HT1080 (cell line): Measurements from ENCODE around the gene WDPCP. TPM values are rescaled to one million over a fixed set of nuclear protein-coding genes. Genes with fewer than 3 reads are reported as not detected.
"Not testable (repeated sequence)": the region's sequence is repeated elsewhere in the genome, so short reads cannot be mapped to it uniquely, and the experiment has no call there.

Experiments
- DNase-seq: peaks from one replicate; pipeline ENCODE4 v3.0.0-alpha.2; 2015; ENCODE audit warnings: low read depth
- total RNA-seq: library from RNA; depleted of rRNA; stranded (reverse); fragments of >200 nt; shearing (Covaris generic); gene quantifications from 2 replicates; pipeline ENCODE4 v1.2.3, GENCODE V29; 2014

WDPCP gene
- total RNA-seq, 1 experiment from 2014 or later, result 5.8 TPM

DNA sequence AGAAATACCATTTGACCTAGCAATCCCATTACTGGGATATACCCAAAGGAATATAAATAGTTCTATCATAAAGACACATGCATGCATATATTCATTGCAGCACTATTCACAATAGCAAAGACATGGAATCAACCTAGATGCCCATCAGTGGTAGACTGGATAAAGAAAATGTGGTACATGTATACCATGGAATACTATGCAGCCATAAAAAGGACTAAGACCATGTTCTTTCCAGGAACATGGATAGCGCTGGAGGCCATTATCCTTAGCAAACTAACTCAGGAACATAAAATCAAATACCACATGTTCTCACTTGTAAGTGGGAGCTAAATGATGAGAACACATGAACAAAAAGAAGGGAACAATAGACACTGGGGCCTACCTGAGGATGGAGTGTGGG, 119.0 kb downstream of the WDPCP start:
- not testable (repeated sequence) for DNase-seq

DNA sequence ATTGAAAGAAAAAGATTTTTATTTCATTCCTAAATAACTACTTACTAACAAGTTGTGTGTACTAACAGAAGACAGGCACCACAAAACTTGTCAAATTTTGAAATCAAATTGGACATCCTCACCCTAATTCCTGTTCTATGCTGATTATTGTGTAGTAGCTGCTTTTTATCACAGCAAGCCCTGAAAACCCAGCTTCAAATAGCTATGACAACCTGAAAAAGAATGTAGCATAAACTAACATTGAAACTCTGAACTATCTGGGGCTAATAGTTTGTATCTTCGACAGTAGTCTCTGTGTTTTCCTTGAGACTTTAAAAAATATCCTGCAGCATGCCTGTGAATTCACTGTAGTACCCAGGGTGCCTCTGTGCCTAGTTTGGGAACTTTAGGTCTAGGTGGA, 122.6 kb downstream of the WDPCP start:
- no peak for DNase-seq

DNA sequence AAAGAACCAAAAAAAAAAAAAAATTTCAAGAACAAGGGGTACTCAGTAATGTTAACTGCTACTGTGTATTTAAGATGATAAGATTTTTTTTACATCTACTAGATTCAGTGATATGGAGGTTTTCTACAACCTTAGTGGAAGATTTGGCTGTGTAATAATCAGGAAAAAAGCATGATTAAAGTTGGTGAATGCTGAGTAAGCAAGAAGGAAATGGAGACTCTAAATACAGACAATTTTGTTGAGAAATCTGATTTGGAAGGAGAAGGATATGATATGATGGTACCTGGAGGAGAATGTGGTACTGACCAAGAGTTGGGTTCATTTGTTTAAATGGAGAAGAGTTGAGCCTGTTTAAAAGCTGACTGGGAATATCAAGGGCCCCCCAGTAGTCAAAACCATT, 125.1 kb downstream of the WDPCP start:
- DNase-seq, result no peak

DNA sequence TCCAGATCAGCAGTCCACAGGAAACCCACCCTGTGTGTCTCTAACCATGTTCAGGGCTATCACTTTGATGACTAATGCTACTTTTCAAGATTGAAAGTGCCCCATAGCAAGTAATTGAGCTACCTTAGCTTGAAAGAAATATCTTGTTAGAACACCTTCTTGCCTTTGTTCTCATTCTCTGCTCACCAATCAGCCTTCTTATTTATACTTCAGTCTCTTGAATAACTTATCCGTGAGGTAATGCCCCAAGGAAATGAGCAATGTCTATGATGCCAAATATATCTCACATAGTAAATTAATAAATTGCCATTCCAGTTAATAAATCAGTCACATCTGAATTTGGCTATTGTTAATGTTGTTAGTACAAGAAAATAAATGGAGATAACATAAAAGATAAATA, 141.6 kb downstream of the WDPCP start:
- DNase-seq, result no peak

DNA sequence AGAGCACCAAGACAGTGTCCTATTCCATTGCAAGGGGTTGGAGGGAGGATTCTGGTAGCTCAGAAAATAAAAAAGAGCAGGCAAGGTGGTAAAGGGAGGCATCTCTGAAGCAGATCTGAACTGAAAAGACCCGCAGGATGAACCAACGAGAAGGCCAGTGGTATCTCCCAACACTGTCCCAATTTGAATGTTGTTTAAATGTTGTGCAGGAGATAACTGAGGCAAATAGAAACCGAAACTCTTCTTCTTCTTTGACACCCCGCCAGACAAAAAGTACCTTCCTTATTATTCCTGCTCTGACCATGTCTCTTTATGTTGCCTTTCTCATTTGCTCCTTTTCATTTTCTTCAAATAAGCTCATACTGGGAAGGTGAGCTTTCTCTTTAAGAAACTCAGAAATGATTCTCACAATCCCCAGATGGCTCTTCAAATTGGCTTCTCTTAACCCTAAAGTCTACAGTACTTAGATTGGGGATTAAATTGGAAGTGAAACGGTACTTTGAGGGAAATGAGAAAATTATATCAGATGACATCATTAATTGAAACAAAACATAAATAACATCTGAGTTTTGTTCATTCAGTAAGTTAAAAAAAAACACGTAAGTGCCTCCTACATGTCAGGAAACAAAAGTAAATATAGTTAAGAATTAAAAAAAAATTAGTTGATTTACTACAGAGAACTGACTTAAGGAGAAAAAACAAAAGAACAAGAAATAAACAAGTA, 143.6 kb downstream of the WDPCP start:
- DNase-seq, result no peak

DNA sequence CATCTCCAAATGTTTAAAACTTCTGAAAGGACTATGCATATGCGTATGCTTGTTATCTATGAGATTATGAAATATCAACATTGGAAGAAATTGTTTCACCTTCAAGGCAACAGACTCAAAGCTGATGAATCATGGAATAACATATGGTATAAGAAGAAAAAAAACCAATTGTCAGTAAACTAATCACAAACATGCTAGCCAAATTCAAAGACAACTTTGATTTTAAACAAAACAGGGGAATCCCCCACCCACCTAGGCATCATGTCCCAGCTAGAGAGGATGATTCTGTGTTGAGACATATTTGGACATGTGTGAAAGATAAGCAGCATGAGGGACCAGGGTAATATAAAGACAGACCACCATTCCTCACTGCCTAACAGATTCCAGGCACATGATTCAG, 147.7 kb downstream of the WDPCP start:
- DNase-seq, result no peak

DNA sequence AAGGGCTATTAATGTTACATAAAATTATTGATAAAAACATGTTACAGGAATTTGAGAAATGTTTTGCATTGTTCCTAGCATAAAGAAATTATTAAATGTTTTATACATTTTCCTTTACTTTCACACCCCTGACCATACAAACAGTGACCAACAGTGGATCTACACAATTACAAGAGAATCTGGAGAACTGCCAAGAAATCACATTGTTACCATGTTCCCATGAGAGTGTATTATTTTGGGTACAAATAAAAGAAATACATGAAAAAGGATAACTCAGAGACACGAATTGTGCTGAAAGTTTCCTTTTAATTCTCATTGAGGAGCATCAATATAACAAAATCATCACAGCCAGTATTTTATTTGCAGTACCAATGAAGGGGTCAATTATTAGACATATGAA, 150.1 kb downstream of the WDPCP start:
- DNase-seq, result no peak

DNA sequence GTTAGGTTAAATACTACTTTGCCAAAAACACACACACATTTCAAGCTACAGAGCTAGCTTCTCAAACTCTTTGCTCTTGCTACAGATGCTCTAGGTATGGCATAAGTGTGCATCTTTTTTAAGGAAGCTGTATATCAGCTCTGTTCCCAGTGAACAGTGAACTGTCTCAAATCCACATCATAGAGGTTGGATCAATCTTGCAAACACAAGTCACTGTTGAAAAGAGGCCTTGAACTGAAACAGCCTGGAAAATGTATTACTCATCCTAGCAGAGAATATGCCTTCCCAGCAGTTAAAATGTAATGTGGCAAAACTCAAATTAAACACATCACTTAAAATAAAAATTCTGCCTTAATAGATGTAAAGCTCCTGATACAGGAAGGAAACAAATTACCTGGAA, 151.8 kb downstream of the WDPCP start:
- DNase-seq, result no peak

DNA sequence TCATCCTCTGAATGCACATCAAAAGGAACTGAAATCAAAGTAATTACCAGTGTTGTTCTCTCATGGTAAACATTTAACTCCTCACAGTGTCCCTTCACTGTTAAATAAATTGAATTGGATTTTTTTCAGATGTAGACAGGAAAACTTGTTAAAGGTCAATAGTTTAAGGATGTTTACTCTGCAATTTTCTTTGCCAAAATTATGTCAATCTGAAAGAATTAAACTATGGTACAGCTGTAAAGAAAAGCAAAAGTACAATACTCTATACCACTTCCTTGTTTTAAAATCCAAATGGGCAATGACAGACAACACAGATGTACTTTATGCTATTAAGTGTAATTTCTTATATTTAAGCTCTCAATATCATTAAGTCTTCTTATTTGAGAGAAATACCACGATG, 153.2 kb downstream of the WDPCP start:
- no peak for DNase-seq

DNA sequence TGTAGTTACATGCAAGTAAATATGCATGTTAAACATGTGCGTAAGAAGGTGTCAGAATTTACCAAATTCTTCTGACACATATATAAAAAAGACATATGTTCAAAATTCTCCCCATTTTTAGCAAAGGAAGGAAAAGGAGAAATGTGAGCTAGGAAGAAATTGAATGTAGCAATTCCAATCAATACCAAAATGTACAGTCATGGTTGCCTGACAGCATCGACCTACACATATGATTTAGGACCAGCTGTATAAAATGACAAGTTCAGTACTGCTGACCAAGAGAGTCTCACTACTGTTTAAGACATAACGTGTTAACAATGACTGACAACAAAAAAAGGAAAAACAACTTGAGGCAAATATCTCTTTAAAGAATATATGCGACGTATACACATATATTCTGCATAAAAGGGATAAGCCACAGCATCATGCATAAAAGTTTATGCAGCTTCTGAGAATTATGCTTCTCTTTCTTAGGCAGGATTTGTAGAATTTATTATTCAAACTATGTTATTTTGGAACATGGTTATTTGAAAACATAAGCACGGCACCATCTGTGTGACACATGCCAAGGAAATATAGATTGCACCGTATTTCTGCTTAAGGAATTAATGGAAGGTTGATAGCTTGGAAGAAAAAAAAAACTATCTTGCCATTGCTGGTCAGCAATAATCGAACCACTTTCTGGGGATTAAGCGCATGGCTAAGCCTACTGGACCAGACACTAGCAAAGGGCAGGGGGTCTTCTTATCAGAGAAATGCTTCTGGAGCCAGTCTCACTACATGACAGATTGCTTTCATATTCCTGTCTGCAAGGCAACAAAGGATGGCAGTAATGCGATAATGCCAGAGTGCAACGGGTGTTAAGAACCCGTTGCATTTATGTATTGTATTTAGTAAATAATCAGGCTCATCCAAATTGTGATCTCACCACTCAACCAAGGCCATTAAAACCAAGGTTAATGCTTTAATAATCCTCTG, 154.0 kb downstream of the WDPCP start:
- no peak for DNase-seq

DNA sequence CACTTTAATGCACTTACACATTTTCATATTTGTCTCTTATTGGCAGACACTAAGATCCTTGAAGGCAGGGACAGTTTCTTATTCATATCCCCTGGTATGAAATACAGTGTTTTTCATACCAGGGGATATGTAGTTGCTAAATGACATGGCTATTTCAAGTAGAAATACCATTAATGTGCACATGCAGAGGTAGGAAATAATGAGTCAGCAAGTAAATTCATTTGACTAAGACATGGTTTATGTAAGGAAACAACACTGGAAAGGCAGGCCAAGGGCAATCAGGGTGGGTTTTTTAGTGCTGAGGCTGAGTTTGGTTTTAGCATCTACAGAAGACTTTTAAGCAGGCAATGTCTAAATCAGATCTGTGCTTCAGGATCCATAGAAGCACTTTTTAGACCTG, 155.9 kb downstream of the WDPCP start:
- peak; percentile 21 for DNase-seq

DNA sequence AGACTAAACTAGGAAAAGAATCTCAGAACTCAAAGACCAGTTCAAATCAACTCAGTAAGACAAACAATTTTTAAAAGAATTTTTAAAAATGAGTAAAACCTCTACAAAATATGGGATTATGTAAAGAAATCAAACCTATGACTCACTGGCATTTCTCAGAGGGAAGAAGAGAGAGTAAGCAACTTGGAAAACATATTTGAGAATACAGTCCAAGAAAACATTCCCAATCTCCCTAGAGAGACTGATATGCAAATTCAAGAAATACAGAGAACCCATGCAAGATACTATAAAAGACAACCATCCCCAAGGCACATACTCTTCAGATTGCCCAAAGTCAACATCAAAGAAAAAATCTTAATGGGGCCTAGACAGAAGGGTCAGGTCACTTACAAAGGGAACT, 162.7 kb downstream of the WDPCP start:
- no peak for DNase-seq

DNA sequence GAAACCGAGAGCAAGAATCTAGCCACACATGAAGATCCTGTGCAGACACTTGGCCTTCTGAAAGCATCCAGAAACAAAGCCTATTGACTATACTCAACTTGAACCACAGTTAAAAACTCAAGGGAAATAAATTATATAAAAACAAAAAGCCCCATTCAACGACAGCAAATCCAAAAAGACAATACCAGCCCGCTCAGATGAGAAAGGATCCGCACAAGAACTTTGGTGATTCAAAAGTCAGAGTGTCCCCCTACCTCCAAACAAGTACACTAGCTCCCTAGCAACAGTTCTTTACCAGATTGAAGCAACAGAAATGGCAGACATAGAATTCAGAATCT, 163.2 kb downstream of the WDPCP start:
- DNase-seq, result no peak

DNA sequence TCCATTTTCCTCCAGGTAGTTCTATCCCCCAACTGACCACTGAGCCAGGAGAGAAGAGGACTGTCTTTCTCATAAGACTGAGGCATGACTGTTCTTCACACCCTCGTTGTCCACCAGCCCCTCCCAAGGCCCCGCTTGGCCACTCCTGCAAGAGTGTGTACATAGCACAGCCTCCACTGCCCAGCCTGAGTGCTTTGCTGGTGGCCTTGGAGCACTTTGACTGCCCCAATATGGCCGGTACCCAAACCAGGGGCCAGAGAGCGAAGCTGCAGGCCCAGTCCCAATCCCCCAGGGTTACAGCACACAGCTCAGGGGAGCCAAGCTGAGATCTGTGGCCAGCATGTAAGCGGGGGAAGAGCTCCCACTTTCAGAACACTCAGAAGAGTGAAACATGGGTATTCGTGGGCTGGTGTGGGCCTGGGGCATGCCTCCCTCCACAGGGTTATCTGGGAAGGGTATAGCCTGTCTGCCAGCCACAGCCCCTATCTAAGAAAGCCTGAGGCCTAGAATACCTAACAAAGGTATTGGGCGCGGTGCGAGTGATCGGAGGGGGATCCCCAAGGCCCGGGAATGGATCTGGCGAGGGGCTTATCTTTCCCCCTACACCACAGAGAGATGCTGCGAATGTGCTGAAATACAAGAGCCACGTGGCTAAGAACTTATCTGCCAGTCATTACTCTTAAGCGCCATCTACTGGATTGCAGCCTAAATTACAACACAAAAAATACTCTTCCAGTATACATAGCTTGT, 163.8 kb downstream of the WDPCP start:
- DNase-seq, result peak; percentile 56

DNA sequence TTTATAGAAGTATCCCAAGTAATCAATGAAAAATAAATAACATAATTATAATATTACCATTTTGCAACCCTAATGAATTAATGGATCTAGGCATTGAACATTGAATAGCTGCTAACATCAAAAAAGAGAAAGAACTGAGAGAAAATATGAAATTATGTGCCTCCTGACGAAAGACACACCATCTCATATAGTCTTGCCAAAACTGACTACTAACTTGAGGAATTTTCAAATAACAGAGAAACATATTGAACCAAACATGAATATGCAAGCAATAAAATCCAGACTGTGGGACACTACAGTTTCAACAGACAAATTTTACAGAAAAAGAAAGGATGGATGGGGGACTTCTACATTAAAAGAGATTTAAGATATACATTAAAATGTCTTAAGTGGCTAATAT, 165.7 kb downstream of the WDPCP start:
- no peak for DNase-seq

DNA sequence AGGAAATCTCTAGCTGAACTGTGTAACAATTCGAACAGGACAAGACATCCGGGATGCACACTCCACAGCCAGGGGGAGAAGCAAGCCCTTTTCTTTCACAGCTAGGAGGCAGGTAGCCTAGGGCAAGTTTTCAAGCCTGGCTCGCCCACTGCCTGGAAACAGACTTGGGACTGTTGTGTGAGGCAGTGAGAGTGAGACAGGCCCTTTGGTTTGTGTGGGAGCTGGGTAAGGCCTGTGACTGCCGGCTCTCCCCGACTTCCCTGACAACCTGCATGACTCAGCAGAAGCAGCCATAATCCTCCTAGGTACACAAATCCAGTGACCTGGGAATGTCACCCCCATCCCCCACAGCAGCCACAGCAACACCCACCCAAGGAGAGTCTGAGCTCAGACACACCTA, 179.7 kb downstream of the WDPCP start:
- peak; percentile 45 for DNase-seq

DNA sequence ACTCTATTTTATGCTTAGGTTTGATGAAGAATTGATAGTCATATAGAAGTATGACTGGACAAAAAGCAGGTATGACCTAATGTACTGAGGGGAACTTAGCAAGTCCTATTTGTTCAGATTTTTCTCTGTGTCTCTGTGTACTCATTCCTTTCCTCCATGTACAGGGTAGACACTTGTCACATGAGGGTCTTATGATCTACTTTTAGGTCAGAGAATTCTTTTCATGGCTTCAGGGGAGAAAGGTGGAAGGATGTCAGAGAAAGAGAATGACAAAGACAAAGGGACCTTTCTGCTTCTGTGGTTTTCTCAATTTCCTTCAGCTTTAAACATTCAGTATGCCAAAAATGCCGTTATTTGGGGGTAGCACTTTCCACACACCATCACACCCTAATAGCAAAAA, 181.6 kb downstream of the WDPCP start:
- no peak for DNase-seq

DNA sequence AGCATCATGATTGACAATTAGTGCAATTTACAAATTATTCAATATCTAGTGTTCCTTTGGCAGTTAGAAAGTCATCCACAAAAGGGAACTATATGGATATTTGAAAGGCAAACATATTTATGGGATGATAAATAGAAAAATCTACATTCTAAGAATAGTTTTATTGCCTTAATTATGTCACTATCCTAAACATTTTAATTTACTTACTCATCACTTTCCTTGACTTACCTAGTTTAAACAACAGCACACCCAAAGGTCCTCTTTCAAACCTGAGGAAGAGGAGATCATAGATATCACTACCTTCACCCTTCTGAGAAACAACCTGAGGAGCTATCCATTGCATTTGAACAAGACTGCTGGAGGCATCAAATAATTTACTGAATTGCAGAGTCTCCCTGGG, 184.5 kb downstream of the WDPCP start:
- DNase-seq, result no peak

DNA sequence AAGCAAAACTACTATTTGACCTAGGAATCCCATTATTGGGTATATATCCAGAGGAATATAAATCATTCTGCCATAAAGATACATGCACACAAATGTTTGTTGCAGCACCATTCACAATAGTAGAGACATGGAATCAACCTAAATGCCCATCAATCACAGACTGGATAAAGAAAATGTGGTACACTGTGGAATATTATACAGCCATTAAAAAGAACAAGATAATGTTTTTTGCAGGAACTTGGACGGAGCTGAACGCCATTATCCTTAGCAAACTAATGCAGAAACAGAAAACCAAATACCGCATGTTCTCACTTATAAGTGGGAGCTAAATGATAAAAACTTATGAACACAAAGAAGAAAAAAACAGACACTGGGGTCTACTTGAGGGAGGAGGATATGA, 185.4 kb downstream of the WDPCP start:
- not testable (repeated sequence) for DNase-seq

DNA sequence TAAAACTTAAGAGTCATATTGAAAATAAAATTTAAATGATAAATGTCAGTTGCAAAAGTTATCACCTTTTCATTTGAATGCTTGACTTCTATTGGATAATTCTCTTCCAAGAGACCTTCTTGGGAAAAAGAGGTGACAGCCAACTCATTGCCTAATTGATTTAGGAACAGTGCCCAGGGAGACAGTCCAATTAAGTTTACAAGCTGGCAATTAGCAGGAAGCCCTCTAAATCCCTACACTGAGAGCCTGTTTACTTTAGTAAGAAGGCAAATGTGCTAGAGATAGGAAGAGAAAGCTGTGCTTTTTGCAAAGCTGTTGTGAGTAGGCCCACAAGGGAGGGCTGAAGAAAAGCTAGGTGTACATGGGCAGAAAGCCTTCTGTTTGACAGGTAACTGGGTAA, 189.1 kb downstream of the WDPCP start:
- no peak for DNase-seq

DNA sequence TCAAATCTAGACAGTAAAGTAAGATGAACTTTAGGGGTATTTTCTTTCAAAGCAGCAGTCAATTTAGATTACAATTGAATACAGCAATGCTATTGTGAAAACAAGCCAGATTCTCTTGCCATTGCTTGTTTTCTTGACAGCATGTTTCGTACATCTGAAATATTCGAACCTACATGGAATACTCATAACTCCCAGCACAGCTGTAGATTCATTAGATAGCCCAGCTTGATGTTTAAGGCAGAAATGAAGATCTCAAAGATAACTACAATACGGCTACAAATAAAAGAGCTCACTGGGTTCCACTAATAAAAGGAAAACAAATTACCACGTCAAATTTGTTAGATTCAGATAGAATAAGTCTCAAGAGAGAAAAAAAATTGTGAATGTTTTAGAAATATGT, 208.8 kb downstream of the WDPCP start:
- DNase-seq, result no peak

DNA sequence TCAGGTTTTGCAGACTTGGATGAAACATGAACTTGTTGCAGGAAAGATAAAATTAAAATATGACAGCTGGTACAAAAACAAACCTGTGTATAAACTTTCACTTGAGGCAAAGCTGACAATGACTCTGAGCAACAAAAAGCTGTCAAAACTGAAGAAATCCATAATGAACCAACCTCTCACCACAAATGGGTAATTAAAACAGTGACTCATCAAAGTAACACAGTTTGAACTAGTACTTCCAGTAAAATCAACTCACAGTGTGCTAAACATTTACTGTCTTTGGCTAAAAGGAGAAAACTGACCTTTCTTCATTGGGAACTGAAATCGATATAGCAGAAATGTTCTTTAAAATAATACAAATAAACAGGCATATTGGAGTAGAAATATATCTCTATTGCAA, 209.7 kb downstream of the WDPCP start:
- DNase-seq, result no peak
